ENCODE results near the gene OR2T27.

DNA sequence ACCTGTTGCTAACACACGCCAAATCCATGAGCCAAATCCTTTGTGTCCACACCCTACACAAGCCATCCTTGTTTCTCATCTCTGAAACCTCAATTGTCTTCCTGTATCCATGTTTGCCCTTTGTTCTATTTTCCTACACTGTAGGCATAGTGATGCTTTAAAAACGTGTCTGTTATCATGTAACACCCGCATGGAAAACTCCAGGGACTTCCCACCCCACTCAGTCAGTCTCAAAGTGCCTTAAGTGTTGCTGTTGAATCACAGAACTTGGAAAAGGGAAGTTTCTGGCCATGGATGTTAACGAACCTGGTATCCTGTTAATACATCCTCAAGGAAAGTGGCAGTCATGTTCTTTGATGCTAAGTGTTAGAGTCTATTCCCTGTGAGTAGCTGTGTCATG, 30.2 kb downstream of the OR2T27 start:
- TF ChIP-seq, protein P1, sequence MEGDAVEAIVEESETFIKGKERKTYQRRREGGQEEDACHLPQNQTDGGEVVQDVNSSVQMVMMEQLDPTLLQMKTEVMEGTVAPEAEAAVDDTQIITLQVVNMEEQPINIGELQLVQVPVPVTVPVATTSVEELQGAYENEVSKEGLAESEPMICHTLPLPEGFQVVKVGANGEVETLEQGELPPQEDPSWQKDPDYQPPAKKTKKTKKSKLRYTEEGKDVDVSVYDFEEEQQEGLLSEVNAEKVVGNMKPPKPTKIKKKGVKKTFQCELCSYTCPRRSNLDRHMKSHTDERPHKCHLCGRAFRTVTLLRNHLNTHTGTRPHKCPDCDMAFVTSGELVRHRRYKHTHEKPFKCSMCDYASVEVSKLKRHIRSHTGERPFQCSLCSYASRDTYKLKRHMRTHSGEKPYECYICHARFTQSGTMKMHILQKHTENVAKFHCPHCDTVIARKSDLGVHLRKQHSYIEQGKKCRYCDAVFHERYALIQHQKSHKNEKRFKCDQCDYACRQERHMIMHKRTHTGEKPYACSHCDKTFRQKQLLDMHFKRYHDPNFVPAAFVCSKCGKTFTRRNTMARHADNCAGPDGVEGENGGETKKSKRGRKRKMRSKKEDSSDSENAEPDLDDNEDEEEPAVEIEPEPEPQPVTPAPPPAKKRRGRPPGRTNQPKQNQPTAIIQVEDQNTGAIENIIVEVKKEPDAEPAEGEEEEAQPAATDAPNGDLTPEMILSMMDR (conservative IDR thresholded peaks at IDR 0.05; ENCODE audit: low read depth, low read length): no peak
- TF ChIP-seq MXI1 (IDR thresholded peaks at IDR 0.05; ENCODE audit: borderline replicate concordance, low read depth, low read length): no peak
- TF ChIP-seq RFX5 (IDR thresholded peaks at IDR 0.05; ENCODE audit: low read depth, low read length): no peak

Data from IMR-90 (cell line).